Heart left ventricle (tissue), 16 donors: ENCODE results near the gene CELA3B. TPM values are rescaled to one million over a fixed set of nuclear protein-coding genes. Genes with fewer than 3 reads are reported as not detected.

Source experiments
- ATAC-seq, 4 donors: fragments of 200-7000 bp; cut with Tn5 transposase; one replicate each; pipeline ENCODE4 v1.9.1; 2020 to 2022; ENCODE audit warnings: moderate library complexity in 4 of 4, mild to moderate bottlenecking in 3 of 4, moderate number of reproducible peaks in 1 of 4
- DNase-seq, 5 donors: peaks; one replicate each; pipeline ENCODE4 v3.0.0-alpha.2; 2020
- H3K27ac ChIP-seq, 12 donors: fragments of 200-600 bp; sonication (generic) in 4 of 12; one replicate each; pipeline versions ENCODE4 v1.5.0 to v1.8.0; 2016 to 2022; ENCODE audit warnings: mild to moderate bottlenecking in 2 of 12
- H3K27me3 ChIP-seq, 9 donors: fragments of 200-600 bp; sonication (generic) in 2 of 9; one replicate each; pipeline versions ENCODE4 v1.5.1 to v1.8.0; 2016 to 2022; ENCODE audit warnings: mild to moderate bottlenecking in 3 of 9
- H3K36me3 ChIP-seq, 9 donors: fragments of 200-600 bp; sonication (generic) in 2 of 9; one replicate each; pipeline versions ENCODE4 v1.5.0 to v1.8.0; 2018 to 2022; ENCODE audit warnings: mild to moderate bottlenecking in 2 of 9
- H3K4me1 ChIP-seq, 12 donors: fragments of 200-600 bp; sonication (generic) in 4 of 12; one replicate each; pipeline versions ENCODE4 v1.5.0 to v1.8.0; 2016 to 2022; ENCODE audit warnings: mild to moderate bottlenecking in 3 of 12
- H3K4me3 ChIP-seq, 12 donors: fragments of 200-600 bp; sonication (generic) in 4 of 12; one replicate each; pipeline versions ENCODE4 v1.5.0 to v1.8.0; 2017 to 2022; ENCODE audit warnings: mild to moderate bottlenecking in 9 of 12, moderate library complexity in 4 of 12
- H3K9me3 ChIP-seq, 12 donors: fragments of 200-600 bp; sonication (generic) in 4 of 12; one replicate each; pipeline versions ENCODE4 v1.5.0 to v1.8.0; 2016 to 2022; ENCODE audit warnings: mild to moderate bottlenecking in 1 of 12
- POLR2A ChIP-seq, 2 donors: fragments of 450-650 bp; IDR thresholded peaks; one replicate each; pipeline ENCODE4 v1.6.1; 2017; ENCODE audit warnings: antibody characterized with exemption in 2 of 2, mild to moderate bottlenecking in 2 of 2, moderate library complexity in 2 of 2
- WGBS, 4 donors: extraction: QIAGEN DNeasy Blood & Tissue Kit in 2 of 4; methylation state at CpG; one replicate each; pipeline versions ENCODE4 v1.1.5 to v1.1.7; 2013 to 2018; 5-methylcytosine and 5-hydroxymethylcytosine counted together
- intact Hi-C, 10 donors: fragments of 100-400 bp; cut with DNase I; formaldehyde crosslinking; loops; one replicate each; pipeline versions ENCODE4 v1.11.1 to v1.14.2; 2022
- polyA plus RNA-seq, 2 donors: library from polyadenylated mRNA; stranded (reverse); fragments of 200-250 nt; gene quantifications; one replicate each; pipeline ENCODE4 v1.2.3, GENCODE V29; 2013
- total RNA-seq, 9 donors: library from RNA; depleted of rRNA in 2 of 9; stranded (reverse); fragments of >200 nt in 2 of 9; fragmentation: NEBNext Ultra II Directional in 3 of 9; extraction: Animal tissue kit (Norgen Biotek cat#: 25700) in 3 of 9; gene quantifications; one replicate each; pipeline versions ENCODE4 v1.1.0 to v1.2.4, GENCODE V29; 2016 to 2023
- TF ChIP-seq, protein P1 (sequence below), 12 donors: fragments of 200-600 bp; sonication (generic) in 4 of 12; IDR thresholded peaks; one replicate each; pipeline versions ENCODE4 v1.5.0 to v1.8.0; 2018 to 2022; ENCODE audit warnings: antibody characterized with exemption in 12 of 12, mild to moderate bottlenecking in 5 of 12
- donor health status: ischemic (EF 13 %, LVEDD 7.1; RV severe dilation, severe dysfunction).
- donor health status: healthy with polysubstance abuse.
- donor health status: DM: no; HTN: yes; CAD: no.
- donor health status: DM: no; HTN: no; CAD: no.
- donor health status: ischemic (EF 25% LVEDD 6.9; RV normal size, moderate dysfunction).
- donor health status: ischemic (EF 25% LVEDD 5.7; RV mildly dilated, moderate dysfunction).
- donor health status: healthy.
- donor health status: DM: yes; HTN: yes; CAD: no.
- donor health status: ischemic (EF 35%, LVEDD 5.7; RV mildly dilated, moderate dysfunction).
- donor health status: nonischemic (EF 11% LVEDD 7.7; RV severe dilation, severe dysfunction).
- donor health status: DM: yes; HTN: yes; CAD: no.
- donor health status: PGD.
- donor health status: ischemic (EF 29% LVEDD 5.4; RV normal size, mild dysfunction).
- donor health status: nonischemic (EF 23%, LVEDD 6.1; RV moderate dilation, normal function).

CELA3B gene
- total and polyA plus RNA-seq, 11 donors: 0.24 to 2.6 (median 1.5) TPM; not detected in 5

DNA sequence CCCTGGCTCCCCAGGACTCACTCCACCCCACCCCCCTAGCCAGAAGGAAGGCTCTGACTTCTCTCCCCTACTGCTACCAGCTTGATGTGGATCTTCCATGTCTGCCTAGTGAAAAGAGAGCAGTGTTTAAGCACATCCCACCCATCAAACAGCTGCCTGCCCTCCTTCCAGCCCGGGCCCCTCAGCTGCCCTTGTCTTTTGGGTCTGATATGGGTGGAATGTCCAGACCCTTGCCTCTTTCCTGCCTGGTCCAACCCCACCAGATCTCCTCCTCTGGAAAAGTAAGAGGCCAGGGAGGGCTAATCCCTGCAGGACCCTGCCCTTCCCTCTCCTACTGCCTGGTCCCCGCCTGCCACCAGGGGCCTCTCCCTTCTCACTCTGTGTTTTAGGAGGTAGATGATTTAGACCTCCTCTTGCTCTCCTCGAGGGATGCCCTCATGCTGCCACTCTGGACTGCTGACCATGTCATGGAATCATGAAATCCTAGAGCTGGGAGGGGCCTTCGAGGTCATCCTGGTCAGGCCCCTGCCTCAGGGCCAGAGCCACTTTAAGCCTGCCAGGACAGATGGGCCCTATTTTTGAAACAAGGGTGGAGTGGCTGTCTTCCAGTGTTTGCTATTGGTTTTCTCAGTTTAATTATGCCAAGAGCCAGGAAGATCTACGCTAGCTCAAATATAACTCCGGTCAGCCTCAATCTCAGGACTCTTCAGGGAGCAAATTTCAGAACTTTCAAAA is 23.9 kb upstream of the CELA3B start:
- Histone ChIP-seq H3K27me3 (no peaks in the 10 kb centered on the region), H3K36me3 (no peaks in the 10 kb centered on the region), H3K9me3 (no peaks in the 10 kb centered on the region), H3K4me3 (no peak overlapping the region), H3K27ac (peak overlapping the region in 3 of 12 donors; percentile 8 to 11 (median 11)), H3K4me1 (peaks cover 6 to 42% (median 28%) of the 10 kb centered on the region in 12 donors)
- ATAC-seq: no peak
- DNase-seq: peak in 1 of 5 donors; percentile 41
- 66 to 78% (median 76%) methylated on average over 6 of the region's 6 CpGs for WGBS, 4 donors
- intact Hi-C loops: no loop called here
- TF ChIP-seq, protein P1, sequence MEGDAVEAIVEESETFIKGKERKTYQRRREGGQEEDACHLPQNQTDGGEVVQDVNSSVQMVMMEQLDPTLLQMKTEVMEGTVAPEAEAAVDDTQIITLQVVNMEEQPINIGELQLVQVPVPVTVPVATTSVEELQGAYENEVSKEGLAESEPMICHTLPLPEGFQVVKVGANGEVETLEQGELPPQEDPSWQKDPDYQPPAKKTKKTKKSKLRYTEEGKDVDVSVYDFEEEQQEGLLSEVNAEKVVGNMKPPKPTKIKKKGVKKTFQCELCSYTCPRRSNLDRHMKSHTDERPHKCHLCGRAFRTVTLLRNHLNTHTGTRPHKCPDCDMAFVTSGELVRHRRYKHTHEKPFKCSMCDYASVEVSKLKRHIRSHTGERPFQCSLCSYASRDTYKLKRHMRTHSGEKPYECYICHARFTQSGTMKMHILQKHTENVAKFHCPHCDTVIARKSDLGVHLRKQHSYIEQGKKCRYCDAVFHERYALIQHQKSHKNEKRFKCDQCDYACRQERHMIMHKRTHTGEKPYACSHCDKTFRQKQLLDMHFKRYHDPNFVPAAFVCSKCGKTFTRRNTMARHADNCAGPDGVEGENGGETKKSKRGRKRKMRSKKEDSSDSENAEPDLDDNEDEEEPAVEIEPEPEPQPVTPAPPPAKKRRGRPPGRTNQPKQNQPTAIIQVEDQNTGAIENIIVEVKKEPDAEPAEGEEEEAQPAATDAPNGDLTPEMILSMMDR (IDR thresholded peaks at IDR 0.05): peak in 1 of 12 donors; percentile 17
- no peak for TF ChIP-seq POLR2A (IDR thresholded peaks at IDR 0.05)

DNA sequence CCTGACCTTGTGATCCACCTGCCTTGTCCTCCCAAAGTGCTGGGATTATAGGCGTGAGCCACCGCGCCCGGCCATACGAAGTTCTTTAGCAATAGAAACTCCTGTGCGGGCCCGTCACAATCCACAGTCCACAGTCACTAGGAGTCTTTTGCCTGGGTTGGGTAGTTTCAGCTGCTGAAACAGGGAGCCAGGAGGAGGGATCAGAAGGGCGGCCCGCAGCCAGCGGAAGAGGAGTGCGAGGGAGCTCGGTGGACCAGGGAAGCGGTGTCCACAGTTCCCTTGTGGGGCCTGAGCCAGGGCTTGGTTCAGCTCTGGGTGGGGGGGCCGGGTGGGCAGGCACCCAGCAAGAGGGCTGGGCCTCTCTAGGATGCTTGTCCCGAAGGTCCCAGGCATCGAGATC is 21.8 kb upstream of the CELA3B start:
- peak; percentile 64 to 82 (median 73) for DNase-seq
- 45 to 69% (median 62%) methylated on average over 14 to 16 of the region's 16 CpGs for WGBS, 4 donors

DNA sequence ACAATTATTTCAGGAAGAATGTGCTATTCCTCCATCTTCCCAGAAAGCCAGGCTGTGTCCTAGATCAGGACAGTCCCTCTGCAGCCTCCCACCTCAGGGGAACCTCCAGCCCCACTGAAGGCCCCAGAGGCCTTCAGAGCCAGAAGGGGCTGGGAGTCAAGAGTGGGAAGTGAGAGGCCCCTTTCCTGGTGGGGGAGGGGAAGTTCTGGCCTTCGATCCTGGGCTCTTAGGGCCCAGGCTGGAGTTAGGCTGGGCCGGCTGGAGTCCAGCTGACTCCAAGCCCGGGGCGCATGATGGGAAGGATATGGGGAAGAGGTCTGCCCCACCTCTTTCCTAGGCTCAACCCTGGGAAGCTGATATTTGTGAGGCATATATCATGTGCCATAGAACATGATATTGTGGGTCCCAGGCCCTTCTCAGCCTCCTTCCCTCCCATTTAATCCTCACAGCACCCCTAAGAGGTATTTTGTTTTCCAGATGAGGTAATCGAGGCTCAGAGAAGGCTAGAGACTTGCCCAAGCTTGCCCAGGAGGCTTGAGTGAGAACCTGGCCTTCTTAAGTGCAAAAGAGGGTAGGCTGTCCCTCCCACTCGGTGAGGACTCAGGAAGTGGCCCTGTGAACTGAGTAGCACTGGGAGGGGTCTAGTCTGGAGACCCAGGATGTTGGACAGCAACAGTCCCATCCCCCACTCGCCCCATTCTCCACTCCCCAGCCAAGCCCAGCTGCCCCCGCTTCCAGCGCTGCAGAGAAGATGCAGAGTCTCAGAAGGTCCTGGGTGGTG is 21.1 kb upstream of the CELA3B start:
- no peak overlapping the region for H3K4me3 ChIP-seq
- intact Hi-C loops: loop anchor here in 2 of 10 donors (5.0 kb wide), 1 partner anchor 58 kb away; no protein-coding TSS in a partner anchor
- H3K27ac ChIP-seq: peak overlapping the region; percentile 63 to 84 (median 78)
- no peaks in the 10 kb centered on the region for H3K27me3 ChIP-seq
- WGBS, 4 donors: 26 to 67% (median 54%) methylated on average over 4 to 9 of the region's 9 CpGs
- TF ChIP-seq POLR2A (IDR thresholded peaks at IDR 0.05): no peak
- TF ChIP-seq, protein P1 (IDR thresholded peaks at IDR 0.05): no peak
- no peaks in the 10 kb centered on the region for H3K36me3 ChIP-seq
- DNase-seq: peak in 2 of 5 donors; percentile 54 to 62
- H3K9me3 ChIP-seq: no peaks in the 10 kb centered on the region
- ATAC-seq: peak; percentile 16 to 58 (median 32)
- peaks cover 6 to 48% (median 28%) of the 10 kb centered on the region in 12 donors for H3K4me1 ChIP-seq

More for the DNA sequence above, 21.8 kb upstream of the CELA3B start:
- intact Hi-C loops: loop anchor here in 2 of 10 donors (5.0 kb wide), 1 partner anchor 58 kb away; no protein-coding TSS in a partner anchor
- Histone ChIP-seq H3K27me3 (no peaks in the 10 kb centered on the region), H3K4me1 (peaks cover 6 to 48% (median 28%) of the 10 kb centered on the region in 12 donors), H3K27ac (peak overlapping the region; percentile 63 to 84 (median 78)), H3K9me3 (no peaks in the 10 kb centered on the region), H3K4me3 (no peak overlapping the region), H3K36me3 (no peaks in the 10 kb centered on the region)
- TF ChIP-seq, protein P1 (IDR thresholded peaks at IDR 0.05): no peak
- TF ChIP-seq POLR2A (IDR thresholded peaks at IDR 0.05): no peak
- ATAC-seq: peak; percentile 25 to 68 (median 56)
